Neuron (in vitro differentiated cells): ENCODE results near the gene EIF4EBP2.

Experiments used
- H2AFZ ChIP-seq: one replicate; pipeline ENCODE4 v1.6.1; 2013; ENCODE audit warnings: low read depth, mild to moderate bottlenecking, inconsistent platforms, low read length, moderate library complexity
- H3K27me3 ChIP-seq: one replicate; pipeline ENCODE4 v1.6.1; 2013; ENCODE audit warnings: low read length; ENCODE audit not compliant: insufficient read depth
- H3K36me3 ChIP-seq: one replicate; pipeline ENCODE4 v1.6.1; 2013; ENCODE audit warnings: low read length; ENCODE audit not compliant: insufficient read depth
- H3K4me1 ChIP-seq: one replicate; pipeline ENCODE4 v1.6.1; 2013; ENCODE audit warnings: low read length; ENCODE audit not compliant: insufficient read depth
- H3K4me3 ChIP-seq: 2 replicates; pipeline ENCODE4 v1.5.1; 2013; ENCODE audit warnings: mild to moderate bottlenecking, low read length, moderate library complexity
- H3K9me3 ChIP-seq: one replicate; pipeline ENCODE4 v1.6.1; 2013; ENCODE audit warnings: low read length

EIF4EBP2 gene

DNA sequence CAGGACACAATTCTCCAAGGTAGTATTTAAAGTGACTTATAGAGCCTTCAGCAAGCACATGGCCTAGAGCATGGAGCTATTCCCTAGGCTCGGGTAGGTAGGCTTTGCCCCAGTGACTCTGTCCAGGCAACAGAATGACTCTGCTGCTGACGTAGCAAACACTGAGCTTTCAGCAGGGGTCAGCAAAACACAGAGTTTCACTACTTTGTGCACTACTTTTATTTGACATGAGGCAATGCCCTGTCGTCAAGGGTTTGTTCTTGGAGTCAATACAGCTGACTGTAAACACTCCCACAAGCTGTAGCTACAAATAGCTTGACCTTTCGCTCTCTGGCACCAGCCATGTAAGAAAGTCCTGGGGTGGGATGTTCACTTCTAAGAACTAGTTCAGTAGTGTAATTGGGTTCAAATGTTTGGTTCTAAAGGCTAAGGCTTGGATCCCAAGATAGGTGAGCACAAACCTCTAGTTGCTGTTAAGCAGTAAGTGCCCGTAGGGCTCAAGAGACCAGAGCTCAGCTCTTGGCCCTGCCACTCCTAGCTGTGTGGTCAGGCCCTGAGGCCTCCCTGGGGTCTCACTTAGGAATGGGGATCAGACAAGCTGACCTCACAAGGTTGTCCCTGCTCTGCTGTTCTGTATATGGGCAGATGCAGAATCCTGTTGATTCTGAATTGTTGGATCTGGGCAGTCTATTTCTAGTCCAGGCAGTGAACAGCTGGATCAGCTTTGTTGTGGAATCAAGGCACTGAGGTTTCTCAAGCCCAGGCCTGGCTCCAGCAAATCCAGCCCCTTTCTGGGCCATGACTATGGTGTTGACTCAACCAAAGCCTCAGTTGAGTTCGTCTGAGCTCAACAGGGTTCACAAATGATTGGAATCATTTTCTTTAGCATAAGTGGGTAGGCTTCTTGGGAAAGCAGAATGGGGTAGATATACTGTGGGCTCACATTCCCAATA, 26.8 kb downstream of the EIF4EBP2 start:
- Histone ChIP-seq H2AFZ (no peak overlapping the region), H3K27me3 (no peaks in the 10 kb centered on the region), H3K4me3 (no peak overlapping the region), H3K9me3 (no peaks in the 10 kb centered on the region), H3K4me1 (no peaks in the 10 kb centered on the region), H3K36me3 (peaks cover 26% of the 10 kb centered on the region)

DNA sequence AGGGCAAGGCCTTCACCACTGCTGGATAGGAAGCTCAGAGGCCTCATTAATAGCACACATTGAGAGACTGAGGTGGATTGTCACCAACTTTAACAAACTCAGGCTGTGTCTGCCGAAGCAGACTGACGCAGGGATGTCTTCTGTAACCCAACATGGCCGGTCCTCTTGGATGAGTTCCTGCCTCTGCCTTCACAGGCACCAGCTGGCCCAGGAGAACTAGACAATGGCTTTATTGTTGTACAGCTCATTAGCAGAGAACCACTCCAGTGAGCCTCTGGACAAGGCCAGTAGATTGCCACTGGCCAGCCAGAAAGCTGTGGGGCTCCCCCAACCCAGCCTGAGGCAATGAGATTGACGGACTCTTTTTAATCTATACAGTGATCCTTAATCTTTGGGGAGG, 28.2 kb downstream of the EIF4EBP2 start:
- H3K36me3 ChIP-seq, result peaks cover 14% of the 10 kb centered on the region
- no peak overlapping the region for H3K4me3 ChIP-seq
- H3K27me3 ChIP-seq, result no peaks in the 10 kb centered on the region
- no peaks in the 10 kb centered on the region for H3K9me3 ChIP-seq
- H3K4me1 ChIP-seq, result no peaks in the 10 kb centered on the region
- H2AFZ ChIP-seq, result no peak overlapping the region

DNA sequence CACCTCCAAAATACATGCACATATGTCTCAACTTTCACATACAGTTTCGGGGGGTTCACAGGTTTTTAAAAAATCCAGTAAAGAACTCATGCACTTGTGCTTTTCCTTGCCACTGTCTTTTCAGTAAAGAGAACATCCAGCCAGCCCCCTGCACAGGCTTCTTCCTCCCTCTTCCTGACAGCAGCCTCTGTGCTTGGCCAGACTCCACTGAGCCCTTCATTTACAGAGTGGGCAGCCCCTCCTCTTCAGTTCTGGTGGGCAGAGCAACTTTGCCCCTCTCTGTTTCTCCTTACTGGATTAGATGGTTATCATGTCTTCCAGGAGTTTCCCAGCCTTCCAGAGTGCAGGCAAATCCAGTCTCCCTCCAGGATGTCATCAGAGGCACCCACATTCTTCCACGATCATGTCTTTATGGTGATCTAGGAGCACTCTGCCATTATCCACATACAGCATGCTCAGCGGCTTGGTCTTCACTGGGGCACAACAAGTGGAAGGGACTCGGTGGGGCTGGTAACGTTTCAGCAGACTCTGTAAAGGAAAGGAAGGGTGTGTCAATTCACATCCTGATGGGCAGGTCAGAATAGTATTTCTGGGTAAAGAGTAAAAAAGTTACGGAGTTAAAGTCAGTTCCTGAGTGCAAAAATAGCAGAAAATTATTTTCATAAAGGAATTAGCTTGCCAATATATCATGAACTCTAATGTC, 28.8 kb downstream of the EIF4EBP2 start:
- H3K36me3 ChIP-seq, result peaks cover 8% of the 10 kb centered on the region
- no peak overlapping the region for H2AFZ ChIP-seq
- H3K4me1 ChIP-seq, result no peaks in the 10 kb centered on the region
- no peaks in the 10 kb centered on the region for H3K9me3 ChIP-seq
- H3K27me3 ChIP-seq, result no peaks in the 10 kb centered on the region
- H3K4me3 ChIP-seq, result no peak overlapping the region

DNA sequence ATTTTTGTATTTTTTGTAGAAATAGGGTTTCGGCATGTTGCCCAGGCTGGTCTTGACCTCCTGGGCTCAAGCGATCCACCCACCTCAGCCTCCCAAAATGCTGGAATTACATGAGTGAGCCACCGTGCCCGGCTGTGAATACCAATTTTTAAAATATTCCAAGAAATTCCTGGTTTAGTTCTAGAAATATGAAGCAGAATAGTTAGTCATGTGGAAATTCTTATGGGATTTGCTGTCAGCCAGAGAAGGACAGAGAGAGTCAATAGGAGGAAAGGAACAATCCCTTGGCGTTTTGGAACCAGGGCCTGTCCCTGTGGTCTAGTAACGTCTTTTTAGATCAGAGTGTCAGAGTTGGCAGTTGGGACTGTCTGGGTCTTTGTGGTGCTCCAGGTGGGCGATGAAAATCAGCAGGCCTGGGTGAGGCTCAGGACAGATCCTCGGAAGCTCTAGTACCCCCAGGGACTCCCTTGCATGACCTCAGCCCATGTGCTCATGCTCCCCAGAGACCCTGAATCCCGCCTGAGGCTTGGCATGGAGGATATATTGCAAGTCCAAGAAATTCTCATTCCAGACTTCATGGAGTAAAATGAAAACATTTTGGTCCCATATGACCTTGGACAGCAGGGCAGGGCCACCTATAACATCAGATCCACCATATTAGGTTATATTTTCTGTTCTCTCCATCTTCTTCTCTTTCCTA, 29.8 kb downstream of the EIF4EBP2 start:
- H2AFZ ChIP-seq, result no peak overlapping the region
- H3K4me3 ChIP-seq, result no peak overlapping the region
- no peaks in the 10 kb centered on the region for H3K4me1 ChIP-seq
- H3K36me3 ChIP-seq, result peaks cover 3% of the 10 kb centered on the region
- no peaks in the 10 kb centered on the region for H3K9me3 ChIP-seq
- H3K27me3 ChIP-seq, result no peaks in the 10 kb centered on the region

DNA sequence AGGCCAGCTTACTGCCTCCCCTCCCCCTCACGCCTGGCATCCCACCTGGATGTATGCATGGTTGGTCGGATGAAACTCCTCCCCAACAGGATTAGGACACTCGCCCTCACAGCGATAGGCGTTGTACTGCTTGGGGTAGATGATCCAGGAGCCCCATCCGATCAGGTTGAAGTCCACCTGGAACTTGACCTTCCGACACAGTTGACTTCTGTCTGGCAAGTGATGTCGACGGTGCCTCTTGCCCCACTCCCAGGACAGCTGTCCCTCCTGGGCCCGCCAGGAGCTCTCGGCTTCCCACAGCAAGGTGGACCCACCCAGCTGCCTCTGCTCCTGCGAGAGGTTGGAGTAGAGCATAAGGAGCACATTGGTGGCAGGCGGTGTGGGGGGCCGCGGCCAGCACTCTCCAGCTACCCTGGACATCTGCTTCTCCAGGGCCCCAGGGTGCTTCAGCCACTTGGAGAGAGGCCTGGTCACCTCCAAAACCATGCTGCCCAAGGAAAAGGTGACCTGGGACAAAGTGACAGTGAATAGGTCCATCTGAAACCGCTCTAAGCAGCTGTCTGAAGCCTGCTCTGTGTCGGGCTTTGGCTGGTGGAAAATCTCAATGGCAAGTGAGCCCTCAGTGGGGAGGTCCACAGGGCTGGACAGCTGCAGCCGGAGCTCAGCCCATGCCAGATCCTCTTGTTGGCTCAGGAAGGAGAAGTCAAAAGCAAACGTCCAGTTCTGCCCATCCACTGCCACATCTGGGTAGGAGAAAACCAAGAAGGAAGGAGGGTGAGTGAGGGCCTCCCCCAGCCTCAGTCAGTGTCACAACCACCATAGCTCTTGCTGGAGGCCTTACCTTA, 31.5 kb downstream of the EIF4EBP2 start:
- Histone ChIP-seq H3K4me3 (no peak overlapping the region), H3K36me3 (peaks cover 3% of the 10 kb centered on the region), H2AFZ (no peak overlapping the region), H3K4me1 (no peaks in the 10 kb centered on the region), H3K9me3 (no peaks in the 10 kb centered on the region), H3K27me3 (peaks cover 14% of the 10 kb centered on the region)

DNA sequence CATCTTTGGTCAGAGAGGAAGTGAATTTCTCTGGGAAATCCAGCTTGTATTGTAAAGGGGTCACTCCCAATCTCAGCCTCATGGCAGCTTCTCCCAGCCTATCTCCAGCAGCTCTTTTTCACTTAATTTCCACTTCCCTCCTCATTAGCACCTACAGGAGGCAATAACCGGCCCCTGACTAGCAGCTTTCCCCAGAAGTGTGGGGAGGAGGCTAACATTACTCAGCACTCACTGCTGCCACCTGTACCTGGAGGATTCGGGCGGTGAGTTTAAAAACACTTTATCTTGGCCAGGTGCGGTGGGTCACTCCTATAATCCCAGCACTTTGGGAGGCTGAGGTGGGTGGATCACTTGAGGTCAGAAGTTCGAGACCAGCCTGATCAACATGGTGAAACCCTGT, 33.8 kb downstream of the EIF4EBP2 start:
- Histone ChIP-seq H3K27me3 (peaks cover 36% of the 10 kb centered on the region), H3K4me1 (no peaks in the 10 kb centered on the region), H2AFZ (no peak overlapping the region), H3K36me3 (no peaks in the 10 kb centered on the region), H3K9me3 (peaks cover 6% of the 10 kb centered on the region), H3K4me3 (no peak overlapping the region)

DNA sequence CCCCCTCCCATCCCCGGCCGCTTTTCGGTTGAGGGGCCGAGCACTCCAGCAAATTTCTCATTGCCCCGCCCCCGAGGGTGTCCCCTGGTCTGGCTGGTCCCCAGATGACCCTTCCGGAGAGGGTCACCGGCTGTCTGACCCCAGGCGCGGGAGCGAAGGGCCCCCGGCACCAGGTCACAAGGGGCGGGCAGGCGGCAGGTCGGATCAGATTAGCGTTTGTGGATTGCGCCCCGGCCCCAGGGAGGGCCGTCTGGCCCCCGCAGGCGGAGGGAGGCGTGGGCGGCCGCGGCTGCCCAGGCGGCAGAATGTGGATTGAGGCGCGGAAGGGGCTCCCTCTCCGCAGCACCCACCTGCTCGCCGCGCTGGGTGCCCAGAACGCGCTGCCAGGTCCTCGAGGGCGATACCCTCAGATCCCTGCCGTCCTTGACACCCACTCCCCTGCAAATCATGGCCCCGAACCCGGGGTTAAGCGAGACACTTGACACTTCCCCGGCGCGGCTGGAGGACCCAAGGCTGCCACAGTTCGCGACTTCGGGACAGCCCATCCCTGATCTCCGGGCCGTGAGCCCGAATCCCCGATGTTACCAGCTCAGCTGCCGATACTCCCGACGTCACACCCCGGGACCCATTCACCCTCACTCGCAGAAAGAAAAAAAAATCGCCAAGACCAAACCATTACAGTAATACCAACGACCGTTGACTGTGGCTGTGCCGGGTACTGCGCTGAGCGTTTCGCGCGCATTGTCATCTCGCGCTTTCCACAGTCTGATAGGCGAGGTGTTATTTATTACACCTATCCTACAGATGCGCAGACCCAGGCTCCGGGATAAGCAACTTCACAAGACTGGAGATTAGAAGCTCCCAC, 36.6 kb downstream of the EIF4EBP2 start:
- peaks cover 8% of the 10 kb centered on the region for H3K9me3 ChIP-seq
- no peak overlapping the region for H3K4me3 ChIP-seq
- H2AFZ ChIP-seq, result peak overlapping the region; percentile 1
- H3K36me3 ChIP-seq, result no peaks in the 10 kb centered on the region
- H3K27me3 ChIP-seq, result peaks cover 49% of the 10 kb centered on the region
- H3K4me1 ChIP-seq, result no peaks in the 10 kb centered on the region

DNA sequence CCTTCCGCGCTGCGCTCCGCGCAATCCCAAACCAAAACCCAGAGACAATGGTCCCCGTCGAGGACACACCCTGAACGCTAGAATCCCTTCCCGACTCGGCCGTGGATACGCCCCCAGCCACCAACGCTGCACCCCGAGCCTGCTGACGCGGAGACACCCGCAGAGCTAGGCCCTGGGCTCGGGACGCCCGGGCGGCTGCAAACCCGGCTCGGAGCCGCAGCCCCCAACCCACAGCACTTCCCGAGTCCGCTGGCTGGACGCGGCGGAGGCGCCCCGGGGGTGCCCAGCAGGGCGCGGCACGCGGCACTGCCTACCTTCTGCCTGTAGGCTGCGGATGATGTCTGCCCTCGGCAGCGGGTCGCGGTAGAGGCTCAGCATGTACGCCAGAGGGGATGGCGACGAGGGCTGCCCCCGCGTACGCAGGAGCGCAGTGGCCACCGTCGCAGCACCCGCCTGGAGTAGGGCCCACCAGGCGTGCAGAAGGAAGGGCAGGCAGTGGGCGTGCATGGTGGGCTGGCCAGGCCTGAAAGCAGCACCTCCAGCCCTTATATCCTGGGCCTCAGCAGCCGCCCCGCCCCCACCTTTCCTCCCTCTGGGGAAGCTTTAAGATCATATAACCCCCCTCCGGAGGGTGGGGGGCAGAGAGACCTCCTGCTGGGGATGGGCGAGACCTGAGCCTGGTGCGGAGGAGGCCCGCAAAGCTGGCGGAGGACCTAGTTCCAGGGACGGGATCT, 37.4 kb downstream of the EIF4EBP2 start, which contains the start of gene NODAL:
NODAL (minus strand) TSS at position 521 of the 734 bp plus-strand sequence; CDS start at position 507, 14 bp downstream.
- no peak within 1 kb of the TSS for H3K4me3 ChIP-seq
- H3K27me3 ChIP-seq, result peaks cover 49% of the 10 kb centered on the region
- peaks cover 8% of the 10 kb centered on the region for H3K9me3 ChIP-seq
- H3K4me1 ChIP-seq, result no peaks in the 10 kb centered on the region
- peak within 1 kb of the TSS; percentile 1 for H2AFZ ChIP-seq
- H3K36me3 ChIP-seq, result no peaks in the 10 kb centered on the region

DNA sequence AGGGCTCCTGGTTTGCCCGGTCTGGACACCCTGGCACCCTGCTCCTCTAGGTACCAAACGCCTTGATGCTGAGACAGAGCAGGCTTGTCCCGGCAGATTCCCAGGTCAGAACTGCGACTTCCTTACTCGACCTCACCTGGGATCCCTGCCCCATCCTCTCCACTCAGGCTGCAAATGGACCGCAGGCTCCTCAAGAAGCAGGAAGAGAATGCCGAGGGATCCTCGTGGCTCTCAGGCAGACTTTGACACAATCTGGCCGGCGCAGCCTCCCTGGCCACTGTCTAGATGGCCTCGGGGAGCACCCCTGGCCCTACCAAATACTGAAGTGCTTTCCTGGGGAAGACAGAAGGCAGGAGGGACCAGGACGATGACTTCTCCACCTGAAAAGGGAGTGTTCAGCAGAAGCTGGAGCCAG, 38.0 kb downstream of the EIF4EBP2 start:
- peaks cover 51% of the 10 kb centered on the region for H3K27me3 ChIP-seq
- no peak overlapping the region for H3K4me3 ChIP-seq
- no peaks in the 10 kb centered on the region for H3K36me3 ChIP-seq
- peaks cover 8% of the 10 kb centered on the region for H3K9me3 ChIP-seq
- H3K4me1 ChIP-seq, result no peaks in the 10 kb centered on the region
- no peak overlapping the region for H2AFZ ChIP-seq

DNA sequence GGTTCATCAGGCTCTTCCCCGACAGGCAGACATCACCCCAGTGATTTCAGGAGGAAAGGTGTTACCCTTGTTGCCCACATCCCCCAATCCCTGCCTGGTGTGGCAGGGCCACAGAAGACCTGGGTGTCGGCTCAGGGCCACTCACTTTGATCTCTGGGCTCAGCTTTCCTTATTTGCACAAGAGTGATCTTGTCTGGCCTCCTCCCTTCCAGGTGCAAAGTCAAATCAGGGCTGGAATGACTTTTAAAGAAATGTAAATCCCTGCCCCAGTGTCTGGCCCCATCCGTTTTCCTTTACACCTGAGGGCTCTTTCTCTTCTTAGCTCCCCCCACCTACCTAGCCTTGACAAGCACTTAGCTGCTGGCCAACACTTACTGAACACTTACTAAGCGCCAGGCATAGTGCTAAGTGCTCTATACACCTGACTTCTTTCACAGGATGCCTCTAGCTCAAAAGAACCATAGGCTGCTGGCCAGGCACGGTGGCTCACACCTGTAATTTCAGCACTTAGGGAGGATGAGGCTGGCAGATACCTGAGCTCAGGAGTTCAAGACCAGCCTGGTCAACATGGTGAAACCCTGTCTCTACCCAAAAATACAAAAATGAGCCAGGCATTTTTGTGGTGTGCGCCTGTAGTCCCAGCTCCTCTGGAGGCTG, 38.5 kb downstream of the EIF4EBP2 start:
- no peak overlapping the region for H3K4me3 ChIP-seq
- no peak overlapping the region for H2AFZ ChIP-seq
- peaks cover 51% of the 10 kb centered on the region for H3K27me3 ChIP-seq
- H3K4me1 ChIP-seq, result no peaks in the 10 kb centered on the region
- no peaks in the 10 kb centered on the region for H3K36me3 ChIP-seq
- peaks cover 8% of the 10 kb centered on the region for H3K9me3 ChIP-seq

DNA sequence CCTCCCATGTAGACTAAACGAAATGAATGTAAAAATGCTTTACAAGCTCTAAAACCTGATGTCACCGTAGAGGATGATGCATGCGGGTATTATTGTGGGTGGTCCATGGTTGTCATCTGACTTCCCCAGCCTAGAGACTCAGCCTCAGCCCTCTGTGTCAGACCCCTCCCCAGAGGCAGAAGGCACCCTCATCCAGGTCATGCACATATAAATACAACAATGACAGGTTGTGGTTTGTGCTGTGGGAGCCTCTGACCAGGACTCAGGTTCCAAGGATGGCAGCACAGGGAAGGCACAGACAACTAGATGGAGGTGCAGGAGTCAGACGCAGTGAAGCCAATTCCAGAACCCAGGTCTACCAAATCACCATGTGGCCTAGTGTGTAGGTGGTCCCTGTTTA, 40.8 kb downstream of the EIF4EBP2 start:
- Histone ChIP-seq H3K27me3 (peaks cover 45% of the 10 kb centered on the region), H3K4me1 (peaks cover 3% of the 10 kb centered on the region), H2AFZ (no peak overlapping the region), H3K9me3 (peaks cover 8% of the 10 kb centered on the region), H3K36me3 (no peaks in the 10 kb centered on the region), H3K4me3 (no peak overlapping the region)
